Measurements from ENCODE around the gene MICU2. TPM values are rescaled to one million over a fixed set of nuclear protein-coding genes. Genes with fewer than 3 reads are reported as not detected.

Gene MICU2
- total RNA-seq, 2 donors from 2014 or later, result 53.7 to 73.6 TPM

DNA sequence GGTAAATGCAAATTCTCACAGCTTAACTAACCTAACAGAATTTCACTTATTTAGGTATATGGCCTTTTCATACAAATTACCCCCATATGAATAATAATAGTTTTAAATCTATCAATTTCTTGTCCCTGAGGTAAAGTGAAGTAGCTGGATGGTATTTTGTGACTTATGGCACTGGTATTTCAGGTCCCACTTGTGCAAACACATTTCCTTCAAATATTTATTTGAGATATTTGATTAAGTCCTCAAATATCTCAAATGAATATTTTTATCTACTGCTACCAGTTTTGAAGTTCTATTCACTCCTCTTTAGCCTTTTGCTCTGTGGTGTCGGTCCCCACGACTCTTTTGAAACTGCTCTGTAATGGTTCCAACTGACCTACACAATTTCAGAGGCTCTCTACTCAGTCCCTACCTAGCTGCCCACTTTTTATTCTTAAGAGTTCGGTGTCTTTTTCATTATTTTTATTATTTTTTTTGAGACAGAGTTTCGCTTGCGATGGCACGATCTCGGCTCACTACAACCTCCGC, 85.3 kb downstream of the MICU2 start:
- H3K27me3 ChIP-seq, result no peaks in the 10 kb centered on the region
- H3K4me1 ChIP-seq, result no peaks in the 10 kb centered on the region
- peaks cover 25% of the 10 kb centered on the region for H3K36me3 ChIP-seq
- H3K4me3 ChIP-seq, result no peak overlapping the region
- DNase-seq (ENCODE audit: low spot score), result no peak
- H3K9me3 ChIP-seq, result no peaks in the 10 kb centered on the region
- no peak overlapping the region for H3K27ac ChIP-seq
- TF ChIP-seq CTCF (IDR thresholded peaks at IDR 0.05), result no peak

DNA sequence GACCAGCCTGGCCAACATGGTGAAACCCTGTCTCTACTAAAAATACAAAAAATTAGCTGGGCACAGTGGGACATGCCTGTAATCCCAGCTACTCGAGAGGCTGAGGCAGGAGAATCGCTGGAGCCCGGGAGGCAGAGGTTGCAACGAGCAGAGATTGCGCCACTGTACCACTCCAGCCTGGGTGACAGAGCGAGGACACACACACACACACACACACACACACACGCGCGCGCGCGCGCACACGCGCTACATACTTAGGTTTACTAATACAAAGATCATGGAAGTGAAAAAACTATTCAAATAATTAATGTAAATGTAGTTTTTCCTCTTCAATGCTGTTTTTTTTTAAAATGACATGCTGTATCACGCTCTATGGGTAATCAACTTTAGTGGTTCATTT, 86.4 kb downstream of the MICU2 start:
- H3K27ac ChIP-seq, result no peak overlapping the region
- DNase-seq (ENCODE audit: low spot score), result no peak
- no peaks in the 10 kb centered on the region for H3K9me3 ChIP-seq
- no peaks in the 10 kb centered on the region for H3K27me3 ChIP-seq
- no peak overlapping the region for H3K4me3 ChIP-seq
- H3K4me1 ChIP-seq, result no peaks in the 10 kb centered on the region
- no peak for TF ChIP-seq CTCF (IDR thresholded peaks at IDR 0.05)
- peaks cover 31% of the 10 kb centered on the region for H3K36me3 ChIP-seq

- Histone ChIP-seq H3K4me1 (no peaks in the 10 kb centered on the region), H3K4me3 (no peak overlapping the region), H3K27me3 (no peaks in the 10 kb centered on the region), H3K27ac (no peak overlapping the region), H3K9me3 (no peaks in the 10 kb centered on the region), H3K36me3 (peaks cover 31% of the 10 kb centered on the region)
- DNase-seq (ENCODE audit: low spot score), result no peak
- no peak for TF ChIP-seq CTCF (IDR thresholded peaks at IDR 0.05)
Observed at GRCh38 chr13:21516805-21517204, 87.2 kb downstream of the MICU2 start.

- H3K4me3 ChIP-seq, result no peak overlapping the region
- peaks cover 26% of the 10 kb centered on the region for H3K36me3 ChIP-seq
- H3K27ac ChIP-seq, result no peak overlapping the region
- no peaks in the 10 kb centered on the region for H3K27me3 ChIP-seq
- no peaks in the 10 kb centered on the region for H3K9me3 ChIP-seq
- H3K4me1 ChIP-seq, result no peaks in the 10 kb centered on the region
- TF ChIP-seq CTCF (IDR thresholded peaks at IDR 0.05), result no peak
- DNase-seq (ENCODE audit: low spot score), result no peak
Observed at GRCh38 chr13:21511849-21512248, 92.1 kb downstream of the MICU2 start.

GRCh38 chr13:21504379-21504778, 99.6 kb downstream of the MICU2 start:
- H3K4me1 ChIP-seq, result no peaks in the 10 kb centered on the region
- H3K36me3 ChIP-seq, result peaks cover 18% of the 10 kb centered on the region
- no peaks in the 10 kb centered on the region for H3K27me3 ChIP-seq
- H3K9me3 ChIP-seq, result no peaks in the 10 kb centered on the region
- DNase-seq (ENCODE audit: low spot score), result no peak
- no peak overlapping the region for H3K4me3 ChIP-seq
- no peak for TF ChIP-seq CTCF (IDR thresholded peaks at IDR 0.05)
- no peak overlapping the region for H3K27ac ChIP-seq

DNA sequence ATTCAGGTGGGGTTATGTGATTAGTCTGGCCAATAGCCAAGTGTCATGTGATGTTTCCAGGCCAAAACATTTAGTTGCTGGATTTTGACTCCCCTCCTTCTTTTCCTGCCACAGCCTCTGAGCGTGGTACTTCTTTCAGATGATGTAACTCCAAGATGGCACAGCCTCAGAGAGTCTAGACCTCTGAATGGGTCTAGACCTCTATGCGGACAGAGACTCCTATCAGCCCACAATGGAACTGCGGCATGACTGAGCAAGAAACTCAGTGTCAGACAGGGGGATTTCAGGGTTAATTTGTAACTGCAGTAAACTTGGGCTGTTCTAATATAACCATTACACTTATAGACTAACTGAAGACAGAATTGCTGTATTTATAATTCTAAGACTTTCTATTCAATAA, 102.3 kb downstream of the MICU2 start:
- no peak for DNase-seq (ENCODE audit: low spot score)
- H3K4me1 ChIP-seq, result no peaks in the 10 kb centered on the region
- H3K27ac ChIP-seq, result no peak overlapping the region
- no peak overlapping the region for H3K4me3 ChIP-seq
- no peaks in the 10 kb centered on the region for H3K9me3 ChIP-seq
- no peak for TF ChIP-seq CTCF (IDR thresholded peaks at IDR 0.05)
- no peaks in the 10 kb centered on the region for H3K27me3 ChIP-seq
- H3K36me3 ChIP-seq, result peaks cover 12% of the 10 kb centered on the region
